ENCODE data around the gene GORAB. TPM values are rescaled to one million over a fixed set of nuclear protein-coding genes. Genes with fewer than 3 reads are reported as not detected.

GORAB gene
- total and polyA plus RNA-seq, 9 of the 15 experiments (the other 6 are each of a cell fraction or from before 2014, with no cell fraction given): 4.4 to 12.9 (median 8.9) TPM

- no peaks in the 10 kb centered on the region for H4K20me1 ChIP-seq (replicated peaks; ENCODE audit: control insufficient read depth, insufficient read depth, low read length)
- no peak for DNase-seq (ENCODE audit: extremely low read depth in 1 of 4, low spot score in 3 of 4)
- H3K27ac ChIP-seq (ENCODE audit: extremely low read depth, low read depth, low read length): no peak overlapping the region
- no peak for ATAC-seq
- no peak for FAIRE-seq
- TF ChIP-seq REST (IDR thresholded peaks at IDR 0.05; ENCODE audit: borderline replicate concordance) (peak; percentile 28; the same call in 1 of the 2 replicates), REST (CRISPR knock-in tag; IDR thresholded peaks at IDR 0.05; ENCODE audit: low read depth) (no peak), MXI1 (IDR thresholded peaks at IDR 0.05; ENCODE audit: low read depth, low read length) (no peak), YY1 (IDR thresholded peaks at IDR 0.05; ENCODE audit: borderline replicate concordance in 1 of 3, control insufficient read depth in 1 of 3, extremely low read depth in 1 of 3, insufficient read depth in 3 of 3, insufficient read length in 1 of 3, insufficient replicate concordance in 2 of 3, low read depth in 1 of 3, low read length in 2 of 3) (no peak), EP400 (IDR thresholded peaks at IDR 0.05) (no peak), PHF8 (IDR thresholded peaks at IDR 0.05; ENCODE audit: borderline replicate concordance, low read length) (no peak), FOXP4 (CRISPR knock-in tag; IDR thresholded peaks at IDR 0.05; ENCODE audit: borderline replicate concordance) (no peak), CHD4 (IDR thresholded peaks at IDR 0.05; ENCODE audit: insufficient read depth, insufficient replicate concordance, low read depth, low read length, poor library complexity, severe bottlenecking) (no peak)
- no peaks in the 10 kb centered on the region for H3K79me2 ChIP-seq (ENCODE audit: control insufficient read depth, insufficient read depth, low read length)
- CTCF ChIA-PET (ENCODE audit: low intra/inter-chr PET ratio): no interaction called here
- no TSS peak for BruUV-seq (replicated peaks)
- no peaks in the 10 kb centered on the region for H3K27me3 ChIP-seq (ENCODE audit: control insufficient read depth in 2 of 2, insufficient read depth in 2 of 2, low read length in 2 of 2)
- no peak overlapping the region for H2AFZ ChIP-seq (ENCODE audit: low read depth, low read length)
- H3K9me3 ChIP-seq (replicated peaks; ENCODE audit: control insufficient read depth, insufficient read depth, low read depth, low read length): 0 out of 2 replicates have a peak, but pooled peaks cover 2% of the 10 kb centered on the region
- H3K4me1 ChIP-seq (replicated peaks in 1 of 2; ENCODE audit: control insufficient read depth in 2 of 2, insufficient read depth in 2 of 2, low read length in 2 of 2): no peaks in the 10 kb centered on the region
- no peak overlapping the region for H3K4me2 ChIP-seq (ENCODE audit: insufficient read depth, low read length)
- H3K9me1 ChIP-seq (ENCODE audit: control insufficient read depth, insufficient read depth, low read length): no peaks in the 10 kb centered on the region
- POLR2A ChIA-PET: no interaction called here
- no peaks in the 10 kb centered on the region for H3K36me3 ChIP-seq (ENCODE audit: control insufficient read depth, insufficient read depth, low read length)
- no peak overlapping the region for H3K9ac ChIP-seq (ENCODE audit: insufficient read depth in 1 of 2, low read depth in 2 of 2, low read length in 2 of 2)
- intact Hi-C loops (cut with micrococcal nuclease): no loop called here
- WGBS (ENCODE audit: insufficient coverage, low coverage, missing lambda C conversion rate): 1% methylated on average over 5 of the region's 5 CpGs
- in situ Hi-C loops (cut with MboI): no loop called here
- H3K4me3 ChIP-seq: no peak overlapping the region
Observed at GRCh38 chr1:170593173-170594011, 61.4 kb downstream of the GORAB start.

Data from K562 (cell line).